HG03103 (cell line): ENCODE results near the gene IFNGR2.
"Not testable (repeated sequence)": the region's sequence is repeated elsewhere in the genome, so short reads cannot be mapped to it uniquely, and the experiment has no call there.

ENCODE experiments used
- ATAC-seq: cut with Tn5 transposase; IDR thresholded peaks from one replicate; pipeline ENCODE4 v1.9.1; 2021; ENCODE audit warnings: low read depth; ENCODE audit not compliant: unreplicated experiment

The IFNGR2 gene

GRCh38 chr21:33401630-33401992, 1.6 kb upstream of the IFNGR2 start:
- ATAC-seq = no peak

DNA sequence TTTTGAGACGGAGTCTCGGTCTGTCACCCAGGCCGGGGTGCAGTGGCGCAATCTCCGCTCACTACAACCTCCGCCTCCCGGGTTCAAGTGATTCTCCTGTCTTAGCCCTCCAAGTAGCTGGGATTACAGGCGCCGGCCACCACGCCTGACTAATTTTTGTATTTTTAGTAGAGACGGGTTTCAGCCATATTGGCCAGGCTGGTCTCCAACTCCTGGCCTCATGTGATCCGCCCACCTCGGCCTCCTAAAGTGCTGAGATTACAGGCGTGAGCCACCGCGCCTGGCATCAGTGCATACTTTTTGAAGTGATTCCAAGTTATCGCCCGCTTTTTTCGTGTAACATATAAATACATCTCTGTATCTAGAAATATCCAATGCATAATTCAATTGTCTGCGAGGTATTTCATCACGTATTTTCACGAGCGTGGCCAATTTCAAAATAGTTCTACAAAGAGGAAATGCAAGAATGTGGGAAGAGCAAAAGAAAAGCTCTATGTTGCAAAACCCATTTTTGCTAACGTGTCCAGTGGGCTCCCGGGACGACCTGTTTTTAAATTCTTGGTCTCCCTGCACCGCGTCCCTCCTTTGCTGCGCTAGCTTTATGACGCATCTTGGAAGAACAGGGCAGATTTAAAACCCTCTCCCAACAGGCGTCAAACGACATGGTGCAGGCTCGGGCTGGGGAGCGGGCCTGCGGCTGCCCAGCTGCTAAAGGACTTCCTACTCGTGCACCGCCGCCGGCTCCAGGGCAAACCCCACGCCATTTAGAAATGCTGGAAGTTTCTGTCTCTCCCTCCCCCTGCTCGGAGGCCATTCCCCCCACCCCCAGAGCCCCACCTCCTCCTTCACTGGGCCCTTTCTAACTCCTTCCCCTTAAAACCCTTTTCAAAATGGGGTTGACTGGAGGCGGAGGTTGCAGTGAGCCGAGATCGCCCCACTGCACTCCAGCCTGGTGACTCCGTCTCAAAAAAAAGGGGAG, 923 bp upstream of the IFNGR2 start:
- no peak for ATAC-seq

- ATAC-seq = no peak
These were observed 773 bp downstream of the IFNGR2 start for GRCh38 chr21:33403786-33404585.

GRCh38 chr21:33406493-33406892, 3.3 kb downstream of the IFNGR2 start:
- no peak for ATAC-seq

DNA sequence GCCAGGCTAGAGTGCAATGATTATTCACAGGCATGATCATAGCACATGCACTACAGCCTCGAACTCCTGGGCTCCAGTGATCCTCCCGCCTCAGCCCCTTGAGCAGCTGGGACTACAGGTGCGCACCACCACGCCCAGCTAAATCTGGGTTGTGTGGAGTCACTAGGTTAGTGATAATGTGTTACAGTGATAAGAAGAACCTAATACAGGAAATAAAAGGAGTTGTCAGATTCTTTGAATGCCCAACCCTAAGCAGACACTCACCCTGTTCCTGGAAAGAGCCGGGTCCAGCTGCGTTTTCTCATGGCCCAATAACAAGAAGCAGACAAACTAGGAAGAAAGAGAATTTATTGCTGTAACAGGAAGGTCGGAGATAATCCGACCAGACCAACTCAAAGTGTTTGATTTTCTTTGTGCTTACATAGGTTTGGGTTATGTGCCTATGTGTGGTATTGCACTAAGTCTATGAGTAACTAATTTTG, 8.8 kb downstream of the IFNGR2 start:
- ATAC-seq = no peak

GRCh38 chr21:33412439-33412831, 9.2 kb downstream of the IFNGR2 start:
- not testable (repeated sequence) for ATAC-seq

DNA sequence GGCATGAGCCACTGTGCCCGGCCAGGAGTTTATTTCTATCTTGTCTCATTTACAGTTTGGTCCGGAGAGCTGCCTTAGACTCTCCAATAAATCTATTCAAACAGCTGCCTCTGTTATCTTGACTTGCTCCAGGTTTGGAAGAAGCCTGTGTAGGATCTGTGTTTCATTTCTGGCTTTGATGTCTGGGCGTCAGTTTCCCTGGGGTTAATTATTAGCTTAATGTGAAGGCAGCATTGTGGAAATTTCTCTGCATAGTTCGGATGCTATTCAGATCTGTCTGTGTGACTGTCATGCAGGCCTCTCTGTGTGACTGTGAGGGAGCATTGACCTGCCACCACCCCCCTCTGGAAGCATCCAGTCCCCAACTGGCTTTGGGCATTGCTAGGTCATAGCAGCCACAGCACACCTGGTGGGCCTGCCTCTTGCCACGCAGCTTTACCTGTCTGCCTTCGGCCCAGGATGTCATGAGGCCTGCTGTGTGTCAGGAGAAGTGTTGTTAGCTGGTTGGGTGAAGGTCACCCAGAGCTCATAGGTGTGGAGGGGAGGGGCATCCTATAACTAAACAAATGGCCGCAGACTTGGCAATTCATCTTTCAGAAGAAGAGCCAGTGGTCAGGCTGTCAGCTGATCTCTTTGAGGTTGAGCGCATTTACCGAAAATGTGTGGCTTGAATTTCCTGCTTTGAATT, 9.8 kb downstream of the IFNGR2 start:
- ATAC-seq = no peak

- ATAC-seq = no peak
These were observed 10.9 kb downstream of the IFNGR2 start for GRCh38 chr21:33414068-33414467.

GRCh38 chr21:33414926-33415325, 11.7 kb downstream of the IFNGR2 start:
- ATAC-seq = no peak

- no peak for ATAC-seq
These were observed 15.5 kb downstream of the IFNGR2 start for GRCh38 chr21:33418691-33419090.

GRCh38 chr21:33419538-33420123, 16.4 kb downstream of the IFNGR2 start:
- no peak for ATAC-seq

DNA sequence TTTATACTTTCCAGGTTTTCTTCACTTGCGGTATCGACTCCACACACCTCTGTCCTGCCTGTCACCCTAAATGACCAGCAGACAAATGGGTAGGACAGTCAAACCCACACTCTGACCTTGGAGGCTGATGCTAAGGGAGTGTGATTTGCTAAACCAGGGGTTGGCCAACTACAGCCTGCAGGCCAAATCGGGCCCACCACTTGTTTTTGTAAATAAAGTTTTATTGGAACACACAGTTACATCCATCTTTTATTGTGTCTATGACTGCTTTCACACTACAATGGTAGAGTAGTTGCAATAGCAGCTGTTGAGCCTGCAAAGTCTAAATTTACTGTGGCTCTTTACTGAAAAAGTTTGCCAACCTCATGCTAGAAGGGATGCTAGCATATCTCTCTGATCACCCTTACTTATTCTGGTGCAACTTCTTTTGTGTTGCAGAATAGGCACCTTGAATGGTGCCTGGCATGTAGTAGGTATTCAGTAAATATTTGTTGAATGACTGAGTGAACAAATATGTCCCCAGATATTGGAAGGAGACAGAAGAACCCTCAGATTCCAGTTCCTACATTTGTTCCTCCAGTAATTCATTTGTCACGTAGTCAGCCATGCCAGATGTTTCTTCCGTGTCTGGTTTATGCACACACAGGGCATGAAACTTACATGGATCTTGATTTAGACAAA, 18.6 kb downstream of the IFNGR2 start:
- no peak for ATAC-seq

GRCh38 chr21:33424214-33424613, 21.0 kb downstream of the IFNGR2 start:
- ATAC-seq = no peak

DNA sequence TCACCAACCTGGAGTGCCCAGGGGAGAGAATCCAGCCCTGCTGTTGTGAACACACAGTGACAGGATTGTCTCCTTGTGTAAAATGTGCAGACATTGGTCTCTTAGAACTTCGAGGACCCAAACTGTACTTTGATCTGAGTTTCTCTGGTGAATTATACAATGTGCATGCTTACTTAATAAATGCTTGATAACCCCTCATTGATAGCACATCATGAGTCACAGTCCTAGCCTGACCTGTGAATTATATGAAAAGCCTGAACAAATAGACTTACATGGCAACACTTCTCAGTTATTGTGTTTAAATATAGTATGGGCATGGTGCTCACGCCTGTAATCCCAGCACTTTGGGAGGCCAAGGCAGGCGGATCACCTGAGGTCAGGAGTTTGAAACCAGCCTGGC, 22.6 kb downstream of the IFNGR2 start:
- ATAC-seq = no peak

DNA sequence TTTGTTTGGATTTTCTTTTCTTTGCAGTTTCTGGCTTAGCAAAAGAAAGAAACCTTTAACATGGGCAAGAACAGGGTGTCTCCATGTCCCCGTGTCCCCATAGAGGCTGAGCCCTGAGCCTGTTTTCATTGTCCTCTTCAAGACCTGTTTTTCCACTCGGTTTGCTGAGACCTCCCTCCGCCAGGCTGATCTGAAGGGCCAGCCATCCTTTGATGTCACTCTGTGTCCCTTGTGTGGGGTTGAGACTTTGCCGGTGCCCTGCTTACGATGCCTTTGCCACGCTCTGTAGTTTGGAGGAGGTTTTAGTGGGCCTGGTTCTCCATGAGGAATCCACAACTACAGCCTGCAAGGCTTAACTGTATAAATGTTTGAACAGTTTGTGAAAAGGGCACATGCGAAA, 23.8 kb downstream of the IFNGR2 start:
- ATAC-seq = no peak

DNA sequence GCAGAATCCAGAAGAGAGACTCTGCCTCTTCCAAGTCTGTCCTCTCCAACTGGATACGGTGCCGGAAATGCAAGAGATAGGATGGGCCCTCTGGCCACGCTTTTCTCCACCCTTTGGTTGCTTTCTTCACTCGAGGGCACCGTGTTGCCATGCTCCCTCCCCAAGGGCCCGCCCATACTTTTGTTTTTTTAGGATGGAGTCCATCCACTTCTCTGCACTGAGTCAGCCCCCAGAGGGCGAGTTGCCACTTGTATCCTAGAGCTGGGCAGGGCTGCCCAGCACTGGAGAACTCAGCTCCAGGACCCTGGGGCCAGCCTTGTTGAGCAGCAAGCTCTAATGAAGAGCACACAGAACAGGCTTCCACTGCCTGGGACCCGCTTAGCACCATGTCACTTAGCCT, 25.5 kb downstream of the IFNGR2 start:
- no peak for ATAC-seq

- ATAC-seq = no peak
These were observed 27.6 kb downstream of the IFNGR2 start for GRCh38 chr21:33430858-33431257.

- no peak for ATAC-seq
These were observed 29.3 kb downstream of the IFNGR2 start for GRCh38 chr21:33432496-33432895.

GRCh38 chr21:33433001-33433400, 29.8 kb downstream of the IFNGR2 start:
- no peak for ATAC-seq
